Vagina (tissue), 2 donors: ENCODE data around the gene COL26A1. TPM values are rescaled to one million over a fixed set of nuclear protein-coding genes. Genes with fewer than 3 reads are reported as not detected.

ENCODE experiments used
- DNase-seq, 2 donors: peaks; one replicate each; pipeline ENCODE4 v3.0.0-alpha.2; 2017; ENCODE audit errors: extremely low spot score in 2 of 2
- H3K27ac ChIP-seq: fragments of 200-600 bp; sonication (generic); one replicate; pipeline ENCODE4 v1.5.1; 2019
- H3K27me3 ChIP-seq: fragments of 200-600 bp; sonication (generic); one replicate; pipeline ENCODE4 v1.5.1; 2019
- H3K36me3 ChIP-seq, 2 donors: fragments of 200-600 bp; sonication (generic); one replicate each; pipeline ENCODE4 v1.5.1; 2017 to 2019
- H3K4me1 ChIP-seq: fragments of 200-600 bp; sonication (generic); one replicate; pipeline ENCODE4 v1.5.1; 2019
- H3K4me3 ChIP-seq, 2 donors: fragments of 200-600 bp; sonication (generic); 1 replicate in 1 of 2; 2 replicates in 1 of 2; pipeline ENCODE4 v1.5.1; 2016 to 2019
- H3K9me3 ChIP-seq: fragments of 200-600 bp; sonication (generic); one replicate; pipeline ENCODE4 v1.5.1; 2019
- CTCF ChIP-seq, 3 experiments: fragments of 450-650 bp in 2 of 3; fragments of 200-600 bp in 1 of 3; sonication (generic) in 1 of 3; IDR thresholded peaks; one replicate each; pipeline ENCODE4 v1.5.1; 2017 to 2019; ENCODE audit warnings: antibody characterized with exemption in 3 of 3, mild to moderate bottlenecking in 2 of 3, moderate library complexity in 2 of 3
- POLR2A ChIP-seq, 2 donors: fragments of 450-650 bp; IDR thresholded peaks; one replicate each; pipeline ENCODE4 v1.6.1; 2017; ENCODE audit warnings: antibody characterized with exemption in 2 of 2, mild to moderate bottlenecking in 2 of 2, moderate library complexity in 2 of 2
- POLR2AphosphoS5 ChIP-seq, 2 donors: sonication (generic); formaldehyde crosslinking; IDR thresholded peaks; one replicate each; pipeline ENCODE4 v1.9.0; 2017; ENCODE audit warnings: antibody characterized with exemption in 2 of 2, mild to moderate bottlenecking in 2 of 2, low read depth in 1 of 2; ENCODE audit not compliant: insufficient read depth in 1 of 2
- intact Hi-C: fragments of 100-400 bp; cut with DNase I; formaldehyde crosslinking; loops from one replicate; pipeline ENCODE4 v1.15.1; 2023
- total RNA-seq: library from RNA; depleted of rRNA; stranded (reverse); fragments of >200 nt; gene quantifications from one replicate; pipeline ENCODE4 v1.2.3, GENCODE V29; 2016

Gene COL26A1
- total RNA-seq, 1 donor from 2014 or later, result not detected

DNA sequence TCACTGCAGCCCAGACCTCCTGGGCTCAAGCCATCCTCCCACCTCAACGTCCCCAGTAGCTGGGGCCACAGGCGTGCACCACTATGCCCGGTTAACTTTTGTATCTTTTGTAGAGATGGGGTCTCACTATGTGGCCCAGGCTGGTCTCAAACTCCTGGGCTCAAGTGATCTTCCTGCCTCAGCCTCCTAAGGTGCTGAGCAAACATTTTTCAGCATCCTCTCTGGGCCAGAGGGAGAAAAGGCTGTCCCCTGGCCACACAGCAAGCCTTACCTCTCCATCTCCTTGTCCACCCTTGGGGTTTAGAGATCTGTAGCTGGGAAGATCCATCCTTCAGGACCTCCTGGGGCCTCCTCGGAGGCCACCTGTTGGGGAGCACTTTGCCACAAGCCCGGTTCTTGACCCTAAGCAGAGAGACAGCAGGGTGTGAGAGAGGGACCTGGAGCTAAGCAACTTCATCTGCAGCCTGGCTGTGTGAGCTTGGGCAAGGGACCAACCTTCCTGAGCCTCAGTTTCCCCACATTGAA, 180.6 kb downstream of the COL26A1 start:
- no peak overlapping the region for H3K4me3 ChIP-seq
- no peak overlapping the region for H3K27ac ChIP-seq
- no peak for TF ChIP-seq CTCF (IDR thresholded peaks at IDR 0.05)
- TF ChIP-seq POLR2A (IDR thresholded peaks at IDR 0.05), result no peak
- no peak for TF ChIP-seq POLR2AphosphoS5 (IDR thresholded peaks at IDR 0.05; ENCODE audit: insufficient read depth in 1 of 2, low read depth in 1 of 2)
- DNase-seq, result no peak
- no peaks in the 10 kb centered on the region for H3K4me1 ChIP-seq
- H3K36me3 ChIP-seq, result no peaks in the 10 kb centered on the region
- intact Hi-C loops, result no loop called here
- H3K9me3 ChIP-seq, result no peaks in the 10 kb centered on the region
- no peaks in the 10 kb centered on the region for H3K27me3 ChIP-seq

- no peaks in the 10 kb centered on the region for H3K27me3 ChIP-seq
These were observed 181.2 kb downstream of the COL26A1 start for GRCh38 chr7:101543846-101544245.

DNA sequence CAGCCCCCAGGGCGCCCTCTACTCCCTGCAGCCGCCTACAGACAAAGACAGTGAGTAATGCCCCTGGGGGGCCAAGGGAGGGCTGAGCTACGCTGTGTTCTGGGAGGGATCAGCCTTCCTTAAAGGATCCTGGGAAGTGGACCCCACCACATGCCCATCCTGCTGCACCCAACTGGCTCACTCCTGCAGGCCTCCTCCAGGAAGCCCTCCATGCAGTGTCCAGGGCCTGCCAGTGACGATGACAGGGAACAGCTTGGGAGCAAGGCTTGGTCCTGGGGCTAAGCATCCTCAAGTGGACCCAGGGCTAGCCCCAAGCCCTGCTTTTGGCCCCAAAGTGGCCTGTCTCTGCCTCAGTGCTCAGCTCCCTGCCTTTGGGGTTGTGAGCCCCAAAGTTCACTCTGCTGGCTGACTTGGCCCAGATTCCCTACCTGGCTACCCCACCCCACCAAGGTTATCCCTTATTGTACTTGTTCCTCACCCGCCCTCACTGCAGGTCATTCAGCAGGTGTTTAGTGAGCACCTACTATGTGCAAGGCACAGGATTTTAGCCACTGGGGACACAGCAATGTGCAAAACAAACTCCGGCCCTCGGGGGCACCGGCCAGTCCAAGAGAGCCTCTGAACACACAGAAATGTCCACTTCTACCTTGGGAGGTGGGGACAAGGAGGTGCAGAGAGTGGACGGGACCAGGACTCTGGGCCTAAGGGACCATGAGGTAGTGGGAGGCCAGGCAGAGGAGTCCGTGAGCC, 182.9 kb downstream of the COL26A1 start:
- intact Hi-C loops, result no loop called here

More at GRCh38 chr7:101543846-101544245, 181.2 kb downstream of the COL26A1 start:
- DNase-seq, result no peak
- intact Hi-C loops, result no loop called here
- TF ChIP-seq POLR2AphosphoS5 (IDR thresholded peaks at IDR 0.05; ENCODE audit: insufficient read depth in 1 of 2, low read depth in 1 of 2) (no peak), CTCF (IDR thresholded peaks at IDR 0.05) (no peak), POLR2A (IDR thresholded peaks at IDR 0.05) (no peak)
- Histone ChIP-seq H3K4me3 (no peak overlapping the region), H3K36me3 (no peaks in the 10 kb centered on the region), H3K9me3 (no peaks in the 10 kb centered on the region), H3K4me1 (no peaks in the 10 kb centered on the region), H3K27ac (no peak overlapping the region)

DNA sequence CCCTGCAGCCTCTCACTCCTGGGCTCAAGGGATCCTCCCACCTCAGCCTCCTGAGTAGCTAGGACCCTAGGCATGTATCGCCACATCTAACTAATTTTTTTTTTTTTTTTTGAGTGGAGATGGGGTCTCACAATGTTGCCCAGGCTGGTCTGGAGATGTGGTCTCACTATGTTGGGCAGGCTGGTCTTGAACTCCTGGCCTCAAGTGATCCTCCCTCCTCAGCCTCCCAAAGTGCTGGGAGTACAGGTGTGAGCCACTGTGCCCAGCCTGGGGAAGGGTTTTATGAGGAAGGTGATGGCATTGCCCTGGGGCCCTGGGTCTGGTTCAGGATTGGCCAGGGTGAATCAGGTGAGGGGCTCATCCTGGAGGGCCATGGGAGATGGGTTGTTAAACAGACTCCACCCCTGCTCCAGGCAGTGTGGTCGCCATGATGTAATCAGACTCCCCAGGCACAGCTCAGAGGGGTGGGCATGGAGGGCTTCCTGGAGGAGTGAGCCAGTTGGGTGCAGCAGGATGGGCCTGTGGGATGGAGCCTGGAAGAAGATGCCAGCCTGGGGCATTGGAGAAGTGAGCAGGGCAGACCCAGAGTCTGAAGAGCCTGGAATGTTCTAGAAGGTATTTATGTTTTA, 183.7 kb downstream of the COL26A1 start:
- no peaks in the 10 kb centered on the region for H3K4me1 ChIP-seq
- no peak overlapping the region for H3K27ac ChIP-seq
- DNase-seq, result no peak
- H3K4me3 ChIP-seq, result no peak overlapping the region
- no peaks in the 10 kb centered on the region for H3K36me3 ChIP-seq
- H3K9me3 ChIP-seq, result no peaks in the 10 kb centered on the region
- intact Hi-C loops, result no loop called here
- no peaks in the 10 kb centered on the region for H3K27me3 ChIP-seq
- TF ChIP-seq POLR2AphosphoS5 (IDR thresholded peaks at IDR 0.05; ENCODE audit: insufficient read depth in 1 of 2, low read depth in 1 of 2), result no peak
- TF ChIP-seq CTCF (IDR thresholded peaks at IDR 0.05), result no peak
- no peak for TF ChIP-seq POLR2A (IDR thresholded peaks at IDR 0.05)

More for the DNA sequence above, 182.9 kb downstream of the COL26A1 start:
- Histone ChIP-seq H3K27ac (no peak overlapping the region), H3K9me3 (no peaks in the 10 kb centered on the region), H3K4me1 (no peaks in the 10 kb centered on the region), H3K27me3 (no peaks in the 10 kb centered on the region), H3K4me3 (no peak overlapping the region), H3K36me3 (no peaks in the 10 kb centered on the region)
- TF ChIP-seq CTCF (IDR thresholded peaks at IDR 0.05) (no peak), POLR2A (IDR thresholded peaks at IDR 0.05) (no peak), POLR2AphosphoS5 (IDR thresholded peaks at IDR 0.05; ENCODE audit: insufficient read depth in 1 of 2, low read depth in 1 of 2) (no peak)
- no peak for DNase-seq
